ENCODE data around the gene TTLL10. TPM values are rescaled to one million over a fixed set of nuclear protein-coding genes. Genes with fewer than 3 reads are reported as not detected.
A peak's percentile ranks its signal among the peaks of the same experiment; 100 is the strongest.

Gene TTLL10
- total and polyA plus RNA-seq, 2 of the 8 experiments (the other 6 are each of a cell fraction or from before 2014, with no cell fraction given) = 1.1 to 1.7 TPM

- TF ChIP-seq RAD21 (IDR thresholded peaks at IDR 0.05 in 1 of 2, conservative IDR thresholded peaks at IDR 0.05 in 1 of 2; ENCODE audit: low read depth in 2 of 2, low read length in 2 of 2) = no peak
- no peak for TF ChIP-seq SP4 (IDR thresholded peaks at IDR 0.05; ENCODE audit: low read length)
- TF ChIP-seq BACH1 (IDR thresholded peaks at IDR 0.05; ENCODE audit: low read length) = peak; percentile 82
- TF ChIP-seq RFX5 (IDR thresholded peaks at IDR 0.05; ENCODE audit: borderline replicate concordance, low read depth, low read length) = no peak
- 0 out of 2 replicates have a peak, but pooled peaks have one; percentile 22 for TF ChIP-seq CREB1 (IDR thresholded peaks at IDR 0.05)
- TF ChIP-seq BRCA1 (IDR thresholded peaks at IDR 0.05; ENCODE audit: low read depth, low read length) = no peak
- no peak for TF ChIP-seq KDM4A (IDR thresholded peaks at IDR 0.05; ENCODE audit: low read depth, low read length, severe bottlenecking)
- TF ChIP-seq GTF2F1 (IDR thresholded peaks at IDR 0.05; ENCODE audit: borderline replicate concordance, low read depth, low read length) = no peak
Observed at GRCh38 chr1:1200876-1201810, 27.5 kb downstream of the TTLL10 start (continued).

Data from H1 (cell line).